SH-SY5Y (cell line): ENCODE results near the gene EME2.

Source experiments
- GATA2 ChIP-seq: IDR thresholded peaks from 2 replicates; pipeline ENCODE4 v1.6.1; 2011; ENCODE audit warnings: mild to moderate bottlenecking, low read depth, low read length
- GATA3 ChIP-seq: IDR thresholded peaks from 2 replicates; pipeline ENCODE4 v1.6.1; 2011; ENCODE audit warnings: low read depth, mild to moderate bottlenecking, low read length, moderate library complexity

GRCh38 chr16:1810106-1810505 lies 37.5 kb downstream of the EME2 start:
- no peak for TF ChIP-seq GATA2
- no peak for TF ChIP-seq GATA3
